ENCODE data around the gene EGFL7.

Gene EGFL7

GRCh38 chr9:136673975-136674785 is 11.5 kb downstream of the EGFL7 start:
- Histone ChIP-seq H3K9me3 (ENCODE audit: control insufficient read depth, insufficient read depth, low read length) (no peaks in the 10 kb centered on the region), H3K36me3 (ENCODE audit: control insufficient read depth, low read length) (no peaks in the 10 kb centered on the region; the same call in 1 of the 2 replicates), H4K20me1 (ENCODE audit: control insufficient read depth, insufficient read depth, low read depth, low read length) (no peaks in the 10 kb centered on the region), H3K79me2 (ENCODE audit: control insufficient read depth, low read length) (no peaks in the 10 kb centered on the region), H3K27me3 (ENCODE audit: control insufficient read depth, low read length) (peaks cover 15% of the 10 kb centered on the region), H3K4me3 (ENCODE audit: low read length) (no peak overlapping the region), H3K4me2 (ENCODE audit: low read length) (no peak overlapping the region), H3K9me2 (replicated peaks; ENCODE audit: control insufficient read depth, low read length) (no peaks in the 10 kb centered on the region), H3K4me1 (ENCODE audit: control insufficient read depth, low read length) (peaks cover under 1% of the 10 kb centered on the region), H3F3A (ENCODE audit: control insufficient read depth, insufficient read depth) (no peaks in the 10 kb centered on the region), H3K27ac (ENCODE audit: low read depth, low read length) (no peak overlapping the region)
- no peak for TF ChIP-seq CTCF (IDR thresholded peaks at IDR 0.05; ENCODE audit: low read depth, low read length, poor library complexity, severe bottlenecking)
- TF ChIP-seq EZH2phosphoT487 (IDR thresholded peaks at IDR 0.05; ENCODE audit: borderline replicate concordance, low read length) = no peak

GRCh38 chr9:136674786-136675349 is 12.2 kb downstream of the EGFL7 start:
- no peaks in the 10 kb centered on the region for H3K4me1 ChIP-seq (ENCODE audit: control insufficient read depth, low read length)
- no peaks in the 10 kb centered on the region for H3K9me3 ChIP-seq (ENCODE audit: control insufficient read depth, insufficient read depth, low read length)
- no peak overlapping the region for H3K4me2 ChIP-seq (ENCODE audit: low read length)
- no peaks in the 10 kb centered on the region for H3K79me2 ChIP-seq (ENCODE audit: control insufficient read depth, low read length)
- H3K9me2 ChIP-seq (replicated peaks; ENCODE audit: control insufficient read depth, low read length) = no peaks in the 10 kb centered on the region
- TF ChIP-seq CTCF (IDR thresholded peaks at IDR 0.05; ENCODE audit: low read depth, low read length, poor library complexity, severe bottlenecking) (no peak), EZH2phosphoT487 (IDR thresholded peaks at IDR 0.05; ENCODE audit: borderline replicate concordance, low read length) (no peak)
- no peaks in the 10 kb centered on the region for H3F3A ChIP-seq (ENCODE audit: control insufficient read depth, insufficient read depth)
- H3K27ac ChIP-seq (ENCODE audit: low read depth, low read length) = no peak overlapping the region
- no peaks in the 10 kb centered on the region for H4K20me1 ChIP-seq (ENCODE audit: control insufficient read depth, insufficient read depth, low read depth, low read length)
- H3K36me3 ChIP-seq (ENCODE audit: control insufficient read depth, low read length) = no peaks in the 10 kb centered on the region; the same call in 1 of the 2 replicates
- peaks cover 9% of the 10 kb centered on the region for H3K27me3 ChIP-seq (ENCODE audit: control insufficient read depth, low read length)
- no peak overlapping the region for H3K4me3 ChIP-seq (ENCODE audit: low read length)

- Histone ChIP-seq H3K79me2 (ENCODE audit: control insufficient read depth, low read length) (no peaks in the 10 kb centered on the region), H3F3A (ENCODE audit: control insufficient read depth, insufficient read depth) (no peaks in the 10 kb centered on the region), H3K4me2 (ENCODE audit: low read length) (no peak overlapping the region), H3K27ac (ENCODE audit: low read depth, low read length) (no peak overlapping the region), H3K9me2 (replicated peaks; ENCODE audit: control insufficient read depth, low read length) (no peaks in the 10 kb centered on the region), H4K20me1 (ENCODE audit: control insufficient read depth, insufficient read depth, low read depth, low read length) (no peaks in the 10 kb centered on the region), H3K4me1 (ENCODE audit: control insufficient read depth, low read length) (no peaks in the 10 kb centered on the region), H3K4me3 (ENCODE audit: low read length) (no peak overlapping the region), H3K27me3 (ENCODE audit: control insufficient read depth, low read length) (peaks cover 1% of the 10 kb centered on the region), H3K36me3 (ENCODE audit: control insufficient read depth, low read length) (no peaks in the 10 kb centered on the region; the same call in 1 of the 2 replicates), H3K9me3 (ENCODE audit: control insufficient read depth, insufficient read depth, low read length) (no peaks in the 10 kb centered on the region)
- no peak for TF ChIP-seq EZH2phosphoT487 (IDR thresholded peaks at IDR 0.05; ENCODE audit: borderline replicate concordance, low read length)
- TF ChIP-seq CTCF (IDR thresholded peaks at IDR 0.05; ENCODE audit: low read depth, low read length, poor library complexity, severe bottlenecking) = no peak
These were observed 13.0 kb downstream of the EGFL7 start for GRCh38 chr9:136675477-136676296.

Measured in DOHH2 (cell line).